GM12878 (cell line): ENCODE results near the gene KCNS1. TPM values are rescaled to one million over a fixed set of nuclear protein-coding genes. Genes with fewer than 3 reads are reported as not detected.

Experiments
- ATAC-seq: fragments of 200-7000 bp; cut with Tn5 transposase; 3 replicates; pipeline ENCODE4 v1.9.1; 2020; ENCODE audit warnings: mild to moderate bottlenecking, moderate library complexity
- BruUV-seq: library from RNA; stranded (reverse); fragments of 400-500 nt; replicated peaks from 2 replicates; lab custom pipeline; 2021; lab: Mats Ljungman, UMichigan
- CTCF ChIA-PET: fragments of 300-600 bp; sonication (Branson Sonifier 250); formaldehyde crosslinking; extraction: SDS; loops from one replicate; lab custom pipeline; 2021; ENCODE audit warnings: inconsistent platforms; lab: Yijun Ruan, JAX
- POLR2A ChIA-PET: fragments of 350-600 bp; formaldehyde crosslinking; extraction: SDS; loops from one replicate; lab custom pipeline; 2021; ENCODE audit warnings: inconsistent platforms; lab: Charles Lee
- RAD21 ChIA-PET: fragments of 300-600 bp; sonication (Branson Sonifier 250); formaldehyde crosslinking; loops from one replicate; lab custom pipeline; 2023; ENCODE audit warnings: antibody characterized with exemption; ENCODE audit not compliant: unreplicated experiment; lab: Charles Lee
- SMC1A ChIA-PET: fragments of 300-600 bp; sonication (Branson Sonifier 250); formaldehyde crosslinking; loops from one replicate; lab custom pipeline; 2023; ENCODE audit not compliant: unreplicated experiment, uncharacterized antibody; lab: Charles Lee
- DNase-seq: peaks from one replicate; pipeline ENCODE4 v3.0.0-alpha.2; 2011; ENCODE audit warnings: low read depth, low spot score
- FAIRE-seq: peaks from 3 replicates; lab custom pipeline; 2011; peaks lifted over from hg19 to GRCh38; lab: Jason Lieb, UNC
- H2AFZ ChIP-seq: 2 replicates; pipeline ENCODE4 v1.6.0; 2011; ENCODE audit warnings: low read depth, low read length, control low read depth; ENCODE audit not compliant: control insufficient read depth
- H3K27ac ChIP-seq: 2 replicates; pipeline ENCODE4 v1.5.1; 2011; ENCODE audit warnings: control low read depth; ENCODE audit not compliant: control insufficient read depth, insufficient read depth
- H3K27me3 ChIP-seq, 2 experiments: replicated peaks in 1 of 2; 2 replicates each; pipeline versions ENCODE4 v1.6.0 to v1.6.1; 2011; ENCODE audit warnings: low read length in 1 of 2; ENCODE audit not compliant: control insufficient read depth in 2 of 2, insufficient read depth in 2 of 2
- H3K36me3 ChIP-seq, 2 experiments: 2 replicates each; pipeline ENCODE4 v1.5.1; 2011; ENCODE audit warnings: low read length in 1 of 2; ENCODE audit not compliant: control insufficient read depth in 2 of 2, insufficient read depth in 2 of 2
- H3K4me1 ChIP-seq: 2 replicates; pipeline ENCODE4 v1.6.1; 2011; ENCODE audit warnings: mild to moderate bottlenecking, low read length, moderate library complexity, mixed read lengths; ENCODE audit not compliant: control insufficient read depth, insufficient read depth
- H3K4me2 ChIP-seq: 2 replicates; pipeline ENCODE4 v1.6.0; 2011; ENCODE audit warnings: control low read depth; ENCODE audit not compliant: control insufficient read depth, insufficient read depth
- H3K4me3 ChIP-seq: fragments of 200-600 bp; sonication (generic); 2 replicates; pipeline ENCODE4 v1.5.1; 2016
- H3K79me2 ChIP-seq: 2 replicates; pipeline ENCODE4 v1.6.0; 2011; ENCODE audit warnings: low read length; ENCODE audit not compliant: control insufficient read depth, insufficient read depth
- H3K9ac ChIP-seq: 2 replicates; pipeline ENCODE4 v1.8.0; 2011; ENCODE audit warnings: low read length, control low read depth, mixed read lengths; ENCODE audit not compliant: control insufficient read depth, insufficient read depth
- H3K9me3 ChIP-seq: replicated peaks from 3 replicates; pipeline ENCODE4 v1.5.1; 2011; ENCODE audit warnings: mild to moderate bottlenecking, low read length; ENCODE audit not compliant: control insufficient read depth, insufficient read depth
- H4K20me1 ChIP-seq: 2 replicates; pipeline ENCODE4 v1.6.0; 2011; ENCODE audit not compliant: control insufficient read depth, insufficient read depth
- EED ChIP-seq: sonication (generic); IDR thresholded peaks from 2 replicates; pipeline ENCODE4 v1.6.1; 2016; ENCODE audit warnings: antibody characterized with exemption, low read depth
- GABPA ChIP-seq: IDR thresholded peaks from 2 replicates; pipeline ENCODE4 v1.6.1; 2014; ENCODE audit warnings: antibody characterized with exemption, low read depth, mild to moderate bottlenecking, inconsistent platforms
- IKZF2 ChIP-seq, 2 experiments: fragments of 450-650 bp; IDR thresholded peaks; 2 replicates each; pipeline ENCODE4 v1.6.1; 2017; ENCODE audit warnings: mild to moderate bottlenecking in 2 of 2, moderate library complexity in 2 of 2
- JUND ChIP-seq: IDR thresholded peaks from 2 replicates; pipeline ENCODE4 v1.6.1; 2012; ENCODE audit warnings: low read depth, mild to moderate bottlenecking, low read length, improper control_type of control experiment, moderate library complexity
- KLF5 ChIP-seq: fragments of 450-650 bp; IDR thresholded peaks from 2 replicates; pipeline ENCODE4 v1.6.1; 2014; ENCODE audit warnings: mild to moderate bottlenecking; ENCODE audit not compliant: partially characterized antibody
- PBX3 ChIP-seq: IDR thresholded peaks from 2 replicates; pipeline ENCODE4 v1.6.1; 2011; ENCODE audit warnings: mild to moderate bottlenecking, low read depth, low read length, moderate library complexity; ENCODE audit not compliant: insufficient replicate concordance
- POLR2AphosphoS2 ChIP-seq: IDR thresholded peaks from 2 replicates; pipeline ENCODE4 v1.6.1; 2011; ENCODE audit warnings: low read depth, mild to moderate bottlenecking, low read length, improper control_type of control experiment, moderate library complexity
- RAD21 ChIP-seq: IDR thresholded peaks from 2 replicates; pipeline ENCODE4 v1.6.1; 2011; ENCODE audit warnings: mild to moderate bottlenecking, low read depth, low read length, moderate library complexity; ENCODE audit not compliant: insufficient read depth
- RFX5 ChIP-seq: IDR thresholded peaks from 2 replicates; pipeline ENCODE4 v1.6.1; 2011; ENCODE audit warnings: low read depth, low read length, improper control_type of control experiment
- SMARCA5 ChIP-seq: fragments of 450-650 bp; IDR thresholded peaks from 2 replicates; pipeline ENCODE4 v1.6.1; 2017; ENCODE audit warnings: mild to moderate bottlenecking
- SMC3 ChIP-seq: IDR thresholded peaks from 2 replicates; pipeline ENCODE4 v1.6.1; 2011; ENCODE audit warnings: low read length, improper control_type of control experiment, borderline replicate concordance
- STAT3 ChIP-seq: IDR thresholded peaks from 2 replicates; pipeline ENCODE4 v1.6.1; 2011; ENCODE audit warnings: low read depth, low read length, improper control_type of control experiment
- TAF1 ChIP-seq: IDR thresholded peaks from 2 replicates; pipeline ENCODE4 v1.6.1; 2011; ENCODE audit warnings: mild to moderate bottlenecking, low read depth, low read length, borderline replicate concordance
- YY1 ChIP-seq: IDR thresholded peaks from 2 replicates; pipeline ENCODE4 v1.6.1; 2011; ENCODE audit warnings: low read depth, mild to moderate bottlenecking, low read length
- WGBS: methylation state at CpG from one replicate; pipeline ENCODE4 v1.1.6; 2016; ENCODE audit warnings: low lambda C conversion rate; ENCODE audit not compliant: insufficient replicate concordance, insufficient coverage; ENCODE audit errors: missing lambda C conversion rate; 5-methylcytosine and 5-hydroxymethylcytosine counted together
- in situ Hi-C: fragments of 300-500 bp; cut with MboI; formaldehyde crosslinking; loops from 9 replicates; pipeline ENCODE4 v1.14.3; 2018; ENCODE audit warnings: mixed read lengths
- intact Hi-C: fragments of 100-400 bp; cut with micrococcal nuclease; formaldehyde crosslinking; loops from one replicate; pipeline ENCODE4 v1.14.2; 2022; ENCODE audit not compliant: unreplicated experiment
- polyA plus RNA-seq, 11 experiments: library from polyadenylated mRNA; depleted of rRNA in 4 of 11; unstranded in 6 of 11; stranded (reverse) in 5 of 11; fragments of >200 nt; fragmentation: Nextera tagmentation in 4 of 11; fragmentation: Illumina TruSeq in 1 of 11; extraction: Ambion mirVana in 4 of 11; extraction: Trizol in 1 of 11; gene quantifications; 1 replicate in 1 of 11; 2 replicates in 10 of 11; pipeline versions ENCODE4 v1.2.1 to v1.2.3, GENCODE V29; 2011 to 2016; ENCODE audit warnings: inconsistent platforms in 2 of 11, missing spikeins in 2 of 11, low read depth in 1 of 11
- total RNA-seq, 4 experiments: library from RNA; depleted of rRNA in 3 of 4; stranded (reverse); fragments of >200 nt in 3 of 4; fragmentation: Illumina TruSeq in 1 of 4; extraction: Trizol in 1 of 4; gene quantifications; 2 replicates each; pipeline versions ENCODE4 v1.2.1 to v1.2.3, GENCODE V29; 2013 to 2021

KCNS1 gene
- total and polyA plus RNA-seq, 10 of the 15 experiments (the other 5 are each of a cell fraction or from before 2014, with no cell fraction given), result not detected

- TF ChIP-seq RAD21, result peak; percentile 50
- 0 out of 2 replicates have a peak, but pooled peaks have one; percentile 30 for TF ChIP-seq YY1
- peak; percentile 48; the same call in 1 of the 2 replicates for TF ChIP-seq GABPA
- no peak for TF ChIP-seq TAF1
- TF ChIP-seq STAT3, result no peak
- no peak for TF ChIP-seq EED
- no peak for TF ChIP-seq POLR2AphosphoS2
- TF ChIP-seq SMC3, result peak; percentile 47; the same call in 1 of the 2 replicates
- TF ChIP-seq RFX5, result no peak
- TF ChIP-seq, all 136 proteins: peak for 7
Observed at GRCh38 chr20:45138561-45139300, 37.8 kb upstream of the KCNS1 start (continued).

- H4K20me1 ChIP-seq, result no peaks in the 10 kb centered on the region
- POLR2A ChIA-PET, result no interaction called here
- 3% methylated on average over 2 of the region's 2 CpGs for WGBS
- H3K79me2 ChIP-seq, result no peaks in the 10 kb centered on the region
- no peak for FAIRE-seq
- in situ Hi-C loops, result no loop called here
- RAD21 ChIA-PET, result no interaction called here
- no peaks in the 10 kb centered on the region for H3K4me1 ChIP-seq
- CTCF ChIA-PET, result no interaction called here
- no TSS peak for BruUV-seq
- peaks cover 0 to 5% of the 10 kb centered on the region in 2 experiments; a peak in 2 of 4 replicates for H3K27me3 ChIP-seq
- no peak for ATAC-seq
- H2AFZ ChIP-seq, result no peak overlapping the region
- SMC1A ChIA-PET, result interaction anchor here (1.1 kb wide), 1 partner anchor 30 kb away, joined by 3 read pairs; no protein-coding TSS in a partner anchor
- intact Hi-C loops, result loop anchor here (5.0 kb wide), 1 partner anchor 155 kb away; no protein-coding TSS in a partner anchor
- TF ChIP-seq IKZF2 (IDR thresholded peaks at IDR 0.05), result no peak
- TF ChIP-seq TAF1, result no peak
- TF ChIP-seq POLR2AphosphoS2, result no peak
- no peak for TF ChIP-seq EED
- TF ChIP-seq KLF5, result no peak
- no peak for TF ChIP-seq SMARCA5
- no peak for TF ChIP-seq PBX3
- TF ChIP-seq JUND, result no peak
- no peak overlapping the region for H3K27ac ChIP-seq
- H3K9ac ChIP-seq, result no peak overlapping the region
- DNase-seq, result no peak
- no peak overlapping the region for H3K4me3 ChIP-seq
- no peaks in the 10 kb centered on the region for H3K36me3 ChIP-seq
- H3K4me2 ChIP-seq, result no peak overlapping the region
- H3K9me3 ChIP-seq, result no peaks in the 10 kb centered on the region; the same call in 2 of the 3 replicates
Observed at GRCh38 chr20:45136911-45137310, 36.0 kb upstream of the KCNS1 start.
